GM12891 (cell line): ENCODE data around the gene NOSIP.
A peak's percentile ranks its signal among the peaks of the same experiment; 100 is the strongest.

Experiments used
- DNase-seq: peaks from one replicate; pipeline ENCODE4 v3.0.0; 2011; ENCODE audit warnings: low spot score; ENCODE audit not compliant: insufficient read length
- FAIRE-seq: peaks from 2 replicates; lab custom pipeline; 2011; peaks lifted over from hg19 to GRCh38; lab: Jason Lieb, UNC
- PAX5 ChIP-seq: IDR thresholded peaks from 2 replicates; pipeline ENCODE4 v1.6.1; 2011; ENCODE audit warnings: low read length, moderate library complexity, mild to moderate bottlenecking; ENCODE audit not compliant: insufficient read depth, severe bottlenecking
- POLR2A ChIP-seq: IDR thresholded peaks from 2 replicates; pipeline ENCODE4 v1.6.1; 2011; ENCODE audit warnings: low read depth, low read length, control low read depth
- POLR2AphosphoS5 ChIP-seq: IDR thresholded peaks from 2 replicates; pipeline ENCODE4 v1.6.1; 2011; ENCODE audit warnings: low read depth, low read length, control low read depth
- POU2F2 ChIP-seq: IDR thresholded peaks from 2 replicates; pipeline ENCODE4 v1.6.1; 2011; ENCODE audit warnings: low read depth, mild to moderate bottlenecking, control low read depth, low read length, moderate library complexity
- SPI1 ChIP-seq: IDR thresholded peaks from 2 replicates; pipeline ENCODE4 v1.6.1; 2011; ENCODE audit warnings: low read depth, low read length, control low read depth
- TAF1 ChIP-seq: IDR thresholded peaks from 2 replicates; pipeline ENCODE4 v1.6.1; 2011; ENCODE audit warnings: low read depth, low read length, control low read depth

NOSIP gene

DNA sequence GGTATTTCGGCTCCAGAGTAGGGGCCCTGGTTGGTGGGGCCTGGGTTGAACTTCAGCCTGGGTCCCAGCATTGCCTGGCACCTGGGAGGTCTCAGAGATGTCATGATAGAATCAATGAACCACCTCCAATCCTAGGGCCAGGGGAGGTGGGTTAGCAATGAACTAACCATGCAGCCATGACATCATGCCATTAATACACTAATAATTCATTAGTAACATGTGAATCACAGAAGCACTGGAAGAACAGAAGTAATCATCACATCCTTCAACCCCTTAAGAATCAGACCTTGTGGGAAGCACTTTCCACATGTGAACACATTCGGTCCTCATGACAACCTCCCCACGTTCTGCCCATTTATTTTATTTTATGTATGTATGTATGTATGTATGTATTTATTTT, 6.9 kb downstream of the NOSIP start:
- FAIRE-seq (no peak), DNase-seq (no peak)
- TF ChIP-seq POU2F2 (no peak), POLR2A (no peak), POLR2AphosphoS5 (no peak), TAF1 (no peak), SPI1 (no peak), PAX5 (no peak)

DNA sequence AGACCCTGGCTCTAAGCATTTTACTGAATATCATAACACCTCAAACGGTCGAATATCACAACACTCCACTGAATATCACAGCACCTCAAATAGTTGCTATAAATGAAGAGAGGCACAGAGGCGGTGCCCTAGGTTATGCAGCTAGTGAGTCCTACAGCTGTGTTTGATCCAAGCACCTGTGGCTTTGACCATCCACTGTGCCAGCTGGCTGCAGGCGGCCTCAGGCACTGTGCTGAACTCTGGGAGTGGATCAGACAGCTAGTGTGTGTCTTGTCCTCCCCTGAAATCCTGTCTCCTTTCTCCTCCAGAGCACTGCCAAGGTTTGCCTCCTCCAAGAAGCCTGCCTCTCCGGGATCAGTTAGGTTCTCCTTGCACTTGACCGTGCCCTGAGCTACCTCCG, 7.3 kb downstream of the NOSIP start:
- DNase-seq (no peak), FAIRE-seq (no peak)
- TF ChIP-seq PAX5: no peak
- TF ChIP-seq POLR2A: no peak
- no peak for TF ChIP-seq SPI1
- TF ChIP-seq POU2F2: no peak
- no peak for TF ChIP-seq POLR2AphosphoS5
- TF ChIP-seq TAF1: no peak

DNA sequence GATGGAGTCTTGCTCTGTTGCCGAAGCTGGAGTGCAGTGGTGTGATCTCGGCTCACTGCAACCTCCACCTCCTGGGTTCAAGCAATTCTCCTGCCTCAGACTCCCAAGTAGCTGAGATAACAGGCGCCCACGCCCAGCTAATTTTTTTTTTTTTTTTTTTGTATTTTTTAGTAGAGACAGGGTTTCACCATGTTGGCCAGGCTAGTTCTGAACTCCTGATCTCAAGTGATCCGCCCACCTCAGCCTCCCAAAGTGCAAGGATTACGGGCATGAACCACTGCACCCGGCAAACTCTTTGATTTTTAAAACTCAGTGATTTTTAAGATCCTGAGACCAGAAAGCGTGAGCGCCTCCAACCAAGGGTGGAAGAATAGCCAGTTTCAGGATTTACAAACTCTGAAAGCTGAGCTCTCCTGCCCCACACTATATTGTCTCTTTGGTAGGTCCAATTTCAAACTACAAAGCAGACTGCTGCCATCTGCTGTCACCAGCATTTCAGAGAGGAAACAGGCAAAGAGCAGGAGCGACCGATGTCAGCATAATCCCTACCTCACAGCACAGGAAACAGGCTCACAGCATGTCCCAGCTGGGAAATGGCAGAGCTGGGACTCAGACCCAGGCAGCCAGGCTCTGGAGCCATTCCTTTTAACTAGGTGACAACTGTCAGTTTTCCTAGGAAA, 9.2 kb downstream of the NOSIP start:
- FAIRE-seq (no peak), DNase-seq (no peak)
- TF ChIP-seq POU2F2 (no peak), PAX5 (no peak), POLR2AphosphoS5 (no peak), SPI1 (no peak), TAF1 (no peak), POLR2A (no peak)

DNA sequence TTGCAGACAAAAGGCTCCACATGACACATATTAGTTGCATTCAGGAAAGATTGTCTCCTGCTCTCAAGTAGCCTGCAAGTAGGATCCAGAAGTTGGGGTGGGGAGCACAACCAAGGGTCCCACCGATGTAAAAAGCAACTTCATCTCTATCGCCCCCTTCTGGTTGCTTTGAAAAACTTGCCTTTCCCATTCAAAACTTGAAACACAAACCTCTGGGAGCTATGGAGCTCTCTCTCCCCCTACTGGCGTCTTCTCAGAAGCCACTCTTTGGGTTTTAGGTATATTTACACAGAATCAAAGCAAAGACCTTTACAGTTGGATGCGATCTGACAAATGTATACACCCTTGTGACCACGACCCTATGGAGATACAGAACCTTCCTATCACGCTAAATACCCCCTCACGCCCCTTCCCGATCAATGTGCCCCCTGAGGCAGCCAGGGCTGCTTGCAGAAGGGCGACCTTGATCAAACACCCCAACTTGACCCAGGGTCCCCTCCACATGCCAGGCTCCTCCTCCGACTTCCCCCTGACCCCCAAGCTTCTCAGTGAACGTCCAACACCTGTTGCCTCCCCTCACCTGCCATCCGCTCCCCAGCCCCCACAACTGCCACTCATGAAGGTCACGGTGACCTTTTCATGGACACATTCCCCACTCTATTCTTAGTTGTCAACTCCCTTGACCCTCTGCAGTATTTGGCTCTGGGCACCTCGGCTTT, 10.1 kb downstream of the NOSIP start:
- DNase-seq: peak; percentile 69
- TF ChIP-seq POLR2A: no peak
- no peak for TF ChIP-seq SPI1
- no peak for TF ChIP-seq POLR2AphosphoS5
- no peak for TF ChIP-seq PAX5
- no peak for TF ChIP-seq TAF1
- no peak for TF ChIP-seq POU2F2
- peak; percentile 76 for FAIRE-seq

DNA sequence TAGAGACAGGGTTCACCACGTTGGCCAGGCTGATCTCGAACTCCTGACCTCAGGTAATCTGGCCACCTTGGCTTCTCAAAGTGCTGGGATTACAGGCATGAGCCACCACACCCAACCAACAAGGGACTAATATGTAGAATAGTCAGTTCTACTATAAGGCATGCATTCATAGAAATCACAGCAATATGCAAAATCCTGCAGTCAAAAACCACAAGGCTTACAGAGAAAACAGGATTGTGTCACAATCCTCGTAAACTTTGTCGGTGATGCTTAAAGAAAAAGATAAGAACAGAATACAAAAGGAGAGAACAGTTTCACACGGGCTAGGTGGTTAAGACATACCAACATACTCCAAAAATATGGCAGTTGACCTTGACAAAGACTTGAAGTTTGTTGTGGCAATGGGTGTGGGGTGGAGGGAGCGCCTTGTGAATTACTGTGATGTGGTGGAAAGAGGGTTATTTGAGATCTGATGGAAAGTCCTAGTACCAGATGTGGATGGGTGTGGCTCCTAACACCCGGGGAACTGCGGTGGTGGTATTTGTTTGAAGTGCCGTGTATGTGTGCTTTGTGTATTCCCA, 12.4 kb downstream of the NOSIP start:
- TF ChIP-seq POLR2AphosphoS5 (no peak), POLR2A (no peak)
- DNase-seq: no peak
- FAIRE-seq: peak; percentile 55

DNA sequence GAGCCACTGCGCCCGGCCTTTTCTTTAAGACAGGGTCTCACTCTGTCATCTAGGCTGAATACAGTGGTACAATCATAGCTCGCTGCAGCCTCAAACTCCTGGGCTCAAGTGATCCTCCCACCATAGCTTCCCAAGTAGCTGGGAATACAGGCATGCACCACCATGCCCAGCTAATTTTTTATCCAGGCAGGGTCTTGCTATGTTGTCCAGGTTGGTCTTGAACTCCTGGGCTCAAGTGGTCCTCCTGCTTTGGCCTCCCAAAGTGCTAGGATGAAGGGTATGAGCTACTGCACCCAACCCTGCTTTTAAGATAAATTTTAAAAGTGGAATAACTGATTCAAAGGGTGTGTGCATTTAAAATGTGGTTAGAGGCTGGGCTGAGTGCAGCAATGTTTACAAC, 14.1 kb downstream of the NOSIP start:
- no peak for DNase-seq
- FAIRE-seq: no peak
- TF ChIP-seq POU2F2 (no peak), POLR2AphosphoS5 (no peak), SPI1 (no peak), POLR2A (no peak), PAX5 (no peak), TAF1 (no peak)

DNA sequence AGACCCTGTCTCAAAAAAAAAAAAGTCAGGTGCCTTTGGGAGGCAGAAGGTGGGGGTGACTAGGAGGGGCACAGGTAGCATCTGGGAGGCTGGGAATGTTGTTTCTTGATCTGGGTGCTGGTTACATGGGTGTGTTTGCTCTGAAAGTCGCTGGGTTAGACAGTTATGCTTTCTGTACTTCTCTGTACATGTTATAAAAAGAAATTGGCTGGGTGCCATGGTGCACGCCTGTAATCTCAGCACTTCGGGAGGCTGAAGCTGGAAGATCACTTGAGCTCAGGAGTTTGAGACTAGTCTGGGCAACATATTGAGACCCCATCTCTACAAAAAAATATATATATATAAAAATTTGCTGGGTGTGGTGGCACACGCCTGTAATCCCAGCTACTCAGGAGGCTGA, 15.1 kb downstream of the NOSIP start:
- no peak for TF ChIP-seq POLR2AphosphoS5
- no peak for TF ChIP-seq PAX5
- TF ChIP-seq POLR2A: no peak
- no peak for TF ChIP-seq POU2F2
- no peak for TF ChIP-seq TAF1
- TF ChIP-seq SPI1: no peak
- no peak for DNase-seq

DNA sequence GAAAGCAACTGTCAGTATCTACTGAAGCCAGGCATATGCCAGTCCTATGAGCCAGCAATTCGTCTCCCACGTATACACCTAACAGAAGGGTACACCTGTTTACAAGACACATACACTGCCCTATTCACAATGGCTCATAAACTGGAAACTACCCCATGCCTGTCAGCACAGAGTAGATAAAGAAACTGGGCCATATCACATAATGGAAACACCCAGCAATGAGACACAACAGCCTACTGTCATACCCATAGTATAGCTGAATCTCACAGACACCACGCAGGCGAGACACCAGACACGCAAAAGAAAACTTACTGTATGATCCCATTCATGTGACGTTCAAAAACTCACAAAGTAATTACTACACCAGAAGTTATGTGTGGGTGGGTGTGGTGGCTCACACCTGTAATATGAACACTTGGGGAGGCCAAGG, 15.7 kb downstream of the NOSIP start:
- peak; percentile 41 for FAIRE-seq
- DNase-seq: no peak
- TF ChIP-seq POLR2AphosphoS5 (no peak), SPI1 (no peak), TAF1 (no peak), POLR2A (no peak)

More for the DNA sequence above, 15.1 kb downstream of the NOSIP start:
- FAIRE-seq: no peak

DNA sequence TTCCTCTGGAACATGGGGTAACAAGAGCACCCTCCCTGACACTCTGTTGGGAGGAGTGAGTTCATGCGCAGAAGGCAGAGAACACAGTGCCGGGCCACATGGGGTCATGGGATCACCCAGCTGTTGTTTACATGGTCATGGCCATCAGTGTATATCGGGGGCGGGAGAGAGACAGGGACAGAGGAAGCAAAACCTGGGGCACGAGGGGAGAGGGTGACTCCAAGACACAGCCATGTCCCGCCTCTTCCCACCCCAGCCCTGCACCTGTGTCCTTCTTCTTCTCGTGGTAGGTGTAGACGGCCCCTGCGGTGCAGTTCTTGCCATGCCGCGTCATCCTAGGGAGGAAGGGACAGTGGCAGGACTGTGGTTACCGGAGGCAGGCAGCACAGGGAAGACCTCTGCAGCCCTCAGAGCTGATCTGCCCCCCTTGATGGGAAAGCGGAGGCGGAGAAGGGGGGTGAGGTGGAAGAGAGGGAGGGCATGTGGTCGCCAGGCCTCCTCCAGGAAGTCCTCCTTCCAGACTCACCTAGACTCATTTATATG, 19.9 kb downstream of the NOSIP start:
- DNase-seq (no peak), FAIRE-seq (no peak)
- TF ChIP-seq POLR2AphosphoS5 (no peak), PAX5 (no peak), POLR2A (no peak), POU2F2 (no peak), SPI1 (no peak), TAF1 (no peak)

DNA sequence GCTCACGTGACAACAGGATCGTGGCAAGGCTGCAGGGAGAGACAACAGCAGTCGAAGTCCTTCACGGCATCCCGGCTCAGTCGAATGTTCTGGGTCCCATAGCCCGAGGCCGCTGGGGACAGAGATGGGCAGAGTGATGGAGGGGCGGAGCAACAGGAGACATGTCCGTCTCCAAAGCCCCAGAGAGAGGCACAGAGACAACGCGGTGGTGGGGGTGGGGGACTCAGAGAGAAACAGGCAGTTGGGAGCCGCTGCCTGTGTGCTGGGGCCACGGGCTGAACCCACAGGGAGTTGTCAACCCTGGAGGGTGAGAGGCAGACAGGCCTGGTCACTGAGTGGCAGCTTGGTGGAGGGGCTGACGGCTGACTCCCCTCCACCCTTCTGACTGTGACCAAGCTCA, 20.4 kb downstream of the NOSIP start:
- no peak for FAIRE-seq
- TF ChIP-seq PAX5 (no peak), POU2F2 (no peak), SPI1 (no peak), POLR2AphosphoS5 (no peak), POLR2A (no peak), TAF1 (no peak)
- DNase-seq: no peak
